Progenitor cell of endocrine pancreas (in vitro differentiated cells): ENCODE results near the gene TADA2A. TPM values are rescaled to one million over a fixed set of nuclear protein-coding genes. Genes with fewer than 3 reads are reported as not detected.

ENCODE experiments used
- DNase-seq: peaks from one replicate; pipeline ENCODE4 v3.0.0; 2021; ENCODE audit warnings: low spot score; ENCODE audit not compliant: unreplicated experiment
- H3K27ac Mint-ChIP-seq: 2 replicates; pipeline ENCODE4 v1.8.0; 2021; ENCODE audit warnings: mild to moderate bottlenecking, moderate library complexity, mixed read lengths
- H3K27me3 Mint-ChIP-seq: 2 replicates; pipeline ENCODE4 v1.8.0; 2021; ENCODE audit warnings: mixed read lengths
- H3K36me3 Mint-ChIP-seq: 2 replicates; pipeline ENCODE4 v1.8.0; 2022; ENCODE audit warnings: mixed read lengths; ENCODE audit not compliant: insufficient read depth
- H3K4me1 Mint-ChIP-seq: 2 replicates; pipeline ENCODE4 v1.8.0; 2021; ENCODE audit warnings: low read depth, mixed read lengths
- H3K4me3 Mint-ChIP-seq: 2 replicates; pipeline ENCODE4 v1.8.0; 2021; ENCODE audit warnings: low read depth, mild to moderate bottlenecking, moderate library complexity, mixed read lengths
- H3K9me3 Mint-ChIP-seq: 2 replicates; pipeline ENCODE4 v1.8.0; 2021; ENCODE audit warnings: low read depth, mixed read lengths
- CTCF ChIP-seq: fragments of 200-600 bp; sonication (generic); IDR thresholded peaks from one replicate; pipeline ENCODE4 v1.5.0; 2021; ENCODE audit warnings: antibody characterized with exemption, mild to moderate bottlenecking; ENCODE audit not compliant: unreplicated experiment
- total RNA-seq: library from RNA; stranded (reverse); gene quantifications from 2 replicates; pipeline ENCODE4 v1.2.1, GENCODE V29; 2021

Gene TADA2A
- total RNA-seq, 1 donor from 2014 or later, result 31.5 TPM

GRCh38 chr17:37489197-37490001 is 82.7 kb downstream of the TADA2A start, which contains the start of gene DUSP14:
TSS of gene DUSP14 (plus strand) at chr17:37489891. CDS start at chr17:37512273, 22,382 bp downstream.
- Mint-ChIP-seq H3K36me3 (no peaks in the 10 kb centered on the region), H3K27me3 (peaks cover 3% of the 10 kb centered on the region), H3K9me3 (no peaks in the 10 kb centered on the region), H3K4me1 (peaks cover 26% of the 10 kb centered on the region), H3K27ac (peak within 1 kb of the TSS; percentile 97), H3K4me3 (peak within 1 kb of the TSS; percentile 86)
- no peak for TF ChIP-seq CTCF
- DNase-seq, result peak; percentile 84

GRCh38 chr17:37490022-37490587 is 83.4 kb downstream of the TADA2A start:
- Mint-ChIP-seq H3K9me3 (no peaks in the 10 kb centered on the region), H3K4me1 (peaks cover 32% of the 10 kb centered on the region), H3K36me3 (no peaks in the 10 kb centered on the region), H3K4me3 (peak overlapping the region; percentile 84), H3K27me3 (peaks cover 3% of the 10 kb centered on the region), H3K27ac (peak overlapping the region; percentile 93)
- peak; percentile 77 for DNase-seq
- TF ChIP-seq CTCF, result peak; percentile 73

GRCh38 chr17:37490638-37491614 is 84.2 kb downstream of the TADA2A start:
- Mint-ChIP-seq H3K27me3 (peaks cover 3% of the 10 kb centered on the region), H3K27ac (peak overlapping the region; percentile 93), H3K36me3 (no peaks in the 10 kb centered on the region), H3K9me3 (no peaks in the 10 kb centered on the region), H3K4me3 (peak overlapping the region; percentile 84), H3K4me1 (peaks cover 35% of the 10 kb centered on the region)
- DNase-seq, result no peak
- no peak for TF ChIP-seq CTCF

GRCh38 chr17:37492167-37492566 is 85.5 kb downstream of the TADA2A start:
- Mint-ChIP-seq H3K27ac (no peak overlapping the region), H3K27me3 (peaks cover 3% of the 10 kb centered on the region)

More at GRCh38 chr17:37492167-37492566, 85.5 kb downstream of the TADA2A start:
- Mint-ChIP-seq H3K4me3 (no peak overlapping the region), H3K9me3 (no peaks in the 10 kb centered on the region), H3K36me3 (no peaks in the 10 kb centered on the region), H3K4me1 (peaks cover 35% of the 10 kb centered on the region)
- TF ChIP-seq CTCF, result no peak
- no peak for DNase-seq
